HEK293 (cell line): ENCODE results near the gene MGST2.

Source experiments
- ZBTB8A ChIP-seq: fragments of 450-650 bp; formaldehyde crosslinking; IDR thresholded peaks from 2 replicates; pipeline ENCODE4 v1.5.1; 2016; ENCODE audit warnings: missing biosample characterization, missing genetic modification characterization
- ZNF10 ChIP-seq: fragments of 450-650 bp; formaldehyde crosslinking; IDR thresholded peaks from 2 replicates; pipeline ENCODE4 v1.5.1; 2017; ENCODE audit warnings: missing biosample characterization, missing genetic modification characterization
- TF ChIP-seq, protein P1 (sequence below): fragments of 450-650 bp; formaldehyde crosslinking; IDR thresholded peaks from 2 replicates; pipeline ENCODE4 v1.5.1; 2017; ENCODE audit warnings: missing biosample characterization, missing genetic modification characterization
- TF ChIP-seq, protein P2 (sequence below): fragments of 450-650 bp; formaldehyde crosslinking; IDR thresholded peaks from 2 replicates; pipeline ENCODE4 v1.5.1; 2016; ENCODE audit warnings: missing biosample characterization, missing genetic modification characterization
- TF ChIP-seq, protein P3 (sequence below): fragments of 450-650 bp; formaldehyde crosslinking; IDR thresholded peaks from 2 replicates; pipeline ENCODE4 v1.5.1; 2016; ENCODE audit warnings: missing biosample characterization, missing genetic modification characterization
- TF ChIP-seq, protein P4 (sequence below): fragments of 450-650 bp; formaldehyde crosslinking; IDR thresholded peaks from 2 replicates; pipeline ENCODE4 v1.5.1; 2016; ENCODE audit warnings: missing biosample characterization, missing genetic modification characterization

DNA sequence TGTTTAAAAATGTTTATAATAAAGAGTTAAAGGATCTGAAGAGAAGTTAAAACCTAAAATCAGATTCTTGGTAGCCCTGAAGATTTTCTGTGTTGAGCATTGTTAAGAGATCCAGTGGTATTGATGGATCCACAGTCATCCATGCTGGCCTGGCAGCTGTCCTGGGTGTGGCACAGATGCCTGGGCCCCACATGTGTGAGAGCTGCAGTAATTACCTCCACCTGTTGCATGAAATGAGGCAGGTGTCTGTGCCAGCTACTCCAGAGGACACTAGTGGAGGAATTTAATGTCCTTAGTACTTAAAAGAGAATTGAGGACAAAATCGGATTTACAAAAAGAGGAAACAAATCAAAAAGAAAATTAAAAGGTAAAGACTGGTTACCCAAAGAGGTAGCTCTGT lies 44.0 kb downstream of the MGST2 start:
- no peak for TF ChIP-seq ZNF10 (tag by site-specific recombination)
- TF ChIP-seq, protein P1, sequence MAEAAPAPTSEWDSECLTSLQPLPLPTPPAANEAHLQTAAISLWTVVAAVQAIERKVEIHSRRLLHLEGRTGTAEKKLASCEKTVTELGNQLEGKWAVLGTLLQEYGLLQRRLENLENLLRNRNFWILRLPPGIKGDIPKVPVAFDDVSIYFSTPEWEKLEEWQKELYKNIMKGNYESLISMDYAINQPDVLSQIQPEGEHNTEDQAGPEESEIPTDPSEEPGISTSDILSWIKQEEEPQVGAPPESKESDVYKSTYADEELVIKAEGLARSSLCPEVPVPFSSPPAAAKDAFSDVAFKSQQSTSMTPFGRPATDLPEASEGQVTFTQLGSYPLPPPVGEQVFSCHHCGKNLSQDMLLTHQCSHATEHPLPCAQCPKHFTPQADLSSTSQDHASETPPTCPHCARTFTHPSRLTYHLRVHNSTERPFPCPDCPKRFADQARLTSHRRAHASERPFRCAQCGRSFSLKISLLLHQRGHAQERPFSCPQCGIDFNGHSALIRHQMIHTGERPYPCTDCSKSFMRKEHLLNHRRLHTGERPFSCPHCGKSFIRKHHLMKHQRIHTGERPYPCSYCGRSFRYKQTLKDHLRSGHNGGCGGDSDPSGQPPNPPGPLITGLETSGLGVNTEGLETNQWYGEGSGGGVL (tag by site-specific recombination): no peak
- TF ChIP-seq ZBTB8A (tag by site-specific recombination): no peak
- TF ChIP-seq, protein P2, sequence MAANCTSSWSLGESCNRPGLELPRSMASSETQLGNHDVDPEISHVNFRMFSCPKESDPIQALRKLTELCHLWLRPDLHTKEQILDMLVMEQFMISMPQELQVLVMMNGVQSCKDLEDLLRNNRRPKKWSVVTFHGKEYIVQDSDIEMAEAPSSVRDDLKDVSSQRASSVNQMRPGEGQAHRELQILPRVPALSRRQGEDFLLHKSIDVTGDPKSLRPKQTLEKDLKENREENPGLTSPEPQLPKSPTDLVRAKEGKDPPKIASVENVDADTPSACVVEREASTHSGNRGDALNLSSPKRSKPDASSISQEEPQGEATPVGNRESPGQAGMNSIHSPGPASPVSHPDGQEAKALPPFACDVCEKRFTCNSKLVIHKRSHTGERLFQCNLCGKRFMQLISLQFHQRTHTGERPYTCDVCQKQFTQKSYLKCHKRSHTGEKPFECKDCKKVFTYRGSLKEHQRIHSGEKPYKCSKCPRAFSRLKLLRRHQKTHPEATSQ (tag by site-specific recombination): no peak
- TF ChIP-seq, protein P3, sequence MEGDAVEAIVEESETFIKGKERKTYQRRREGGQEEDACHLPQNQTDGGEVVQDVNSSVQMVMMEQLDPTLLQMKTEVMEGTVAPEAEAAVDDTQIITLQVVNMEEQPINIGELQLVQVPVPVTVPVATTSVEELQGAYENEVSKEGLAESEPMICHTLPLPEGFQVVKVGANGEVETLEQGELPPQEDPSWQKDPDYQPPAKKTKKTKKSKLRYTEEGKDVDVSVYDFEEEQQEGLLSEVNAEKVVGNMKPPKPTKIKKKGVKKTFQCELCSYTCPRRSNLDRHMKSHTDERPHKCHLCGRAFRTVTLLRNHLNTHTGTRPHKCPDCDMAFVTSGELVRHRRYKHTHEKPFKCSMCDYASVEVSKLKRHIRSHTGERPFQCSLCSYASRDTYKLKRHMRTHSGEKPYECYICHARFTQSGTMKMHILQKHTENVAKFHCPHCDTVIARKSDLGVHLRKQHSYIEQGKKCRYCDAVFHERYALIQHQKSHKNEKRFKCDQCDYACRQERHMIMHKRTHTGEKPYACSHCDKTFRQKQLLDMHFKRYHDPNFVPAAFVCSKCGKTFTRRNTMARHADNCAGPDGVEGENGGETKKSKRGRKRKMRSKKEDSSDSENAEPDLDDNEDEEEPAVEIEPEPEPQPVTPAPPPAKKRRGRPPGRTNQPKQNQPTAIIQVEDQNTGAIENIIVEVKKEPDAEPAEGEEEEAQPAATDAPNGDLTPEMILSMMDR: no peak
- TF ChIP-seq, protein P4, sequence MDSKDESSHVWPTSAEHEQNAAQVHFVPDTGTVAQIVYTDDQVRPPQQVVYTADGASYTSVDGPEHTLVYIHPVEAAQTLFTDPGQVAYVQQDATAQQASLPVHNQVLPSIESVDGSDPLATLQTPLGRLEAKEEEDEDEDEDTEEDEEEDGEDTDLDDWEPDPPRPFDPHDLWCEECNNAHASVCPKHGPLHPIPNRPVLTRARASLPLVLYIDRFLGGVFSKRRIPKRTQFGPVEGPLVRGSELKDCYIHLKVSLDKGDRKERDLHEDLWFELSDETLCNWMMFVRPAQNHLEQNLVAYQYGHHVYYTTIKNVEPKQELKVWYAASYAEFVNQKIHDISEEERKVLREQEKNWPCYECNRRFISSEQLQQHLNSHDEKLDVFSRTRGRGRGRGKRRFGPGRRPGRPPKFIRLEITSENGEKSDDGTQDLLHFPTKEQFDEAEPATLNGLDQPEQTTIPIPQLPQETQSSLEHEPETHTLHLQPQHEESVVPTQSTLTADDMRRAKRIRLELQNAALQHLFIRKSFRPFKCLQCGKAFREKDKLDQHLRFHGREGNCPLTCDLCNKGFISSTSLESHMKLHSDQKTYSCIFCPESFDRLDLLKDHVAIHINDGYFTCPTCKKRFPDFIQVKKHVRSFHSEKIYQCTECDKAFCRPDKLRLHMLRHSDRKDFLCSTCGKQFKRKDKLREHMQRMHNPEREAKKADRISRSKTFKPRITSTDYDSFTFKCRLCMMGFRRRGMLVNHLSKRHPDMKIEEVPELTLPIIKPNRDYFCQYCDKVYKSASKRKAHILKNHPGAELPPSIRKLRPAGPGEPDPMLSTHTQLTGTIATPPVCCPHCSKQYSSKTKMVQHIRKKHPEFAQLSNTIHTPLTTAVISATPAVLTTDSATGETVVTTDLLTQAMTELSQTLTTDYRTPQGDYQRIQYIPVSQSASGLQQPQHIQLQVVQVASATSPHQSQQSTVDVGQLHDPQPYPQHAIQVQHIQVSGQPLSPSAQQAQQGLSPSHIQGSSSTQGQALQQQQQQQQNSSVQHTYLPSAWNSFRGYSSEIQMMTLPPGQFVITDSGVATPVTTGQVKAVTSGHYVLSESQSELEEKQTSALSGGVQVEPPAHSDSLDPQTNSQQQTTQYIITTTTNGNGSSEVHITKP (tag by site-specific recombination): no peak
